ENCODE results near the gene LTO1.

DNA sequence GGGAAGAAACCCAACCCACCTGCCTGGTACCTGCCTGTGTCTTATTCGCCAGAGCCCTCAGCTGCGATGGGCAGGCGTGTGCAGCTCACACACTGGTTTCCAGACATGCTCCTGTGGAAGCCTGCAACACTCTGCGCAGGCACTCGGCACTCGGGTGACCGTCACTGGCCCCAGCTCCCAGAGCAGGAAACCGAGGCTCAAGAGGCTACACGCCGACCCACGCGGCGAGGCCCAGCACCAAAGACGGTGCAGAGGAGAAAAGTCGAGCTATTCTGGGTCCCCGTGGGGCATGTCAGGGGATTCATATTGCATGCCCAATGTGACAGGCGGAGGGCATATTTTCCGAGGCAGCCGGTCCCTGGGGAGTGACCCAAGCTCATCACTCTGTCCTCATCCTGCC is 40.3 kb upstream of the LTO1 start:
- TF ChIP-seq, protein P1, sequence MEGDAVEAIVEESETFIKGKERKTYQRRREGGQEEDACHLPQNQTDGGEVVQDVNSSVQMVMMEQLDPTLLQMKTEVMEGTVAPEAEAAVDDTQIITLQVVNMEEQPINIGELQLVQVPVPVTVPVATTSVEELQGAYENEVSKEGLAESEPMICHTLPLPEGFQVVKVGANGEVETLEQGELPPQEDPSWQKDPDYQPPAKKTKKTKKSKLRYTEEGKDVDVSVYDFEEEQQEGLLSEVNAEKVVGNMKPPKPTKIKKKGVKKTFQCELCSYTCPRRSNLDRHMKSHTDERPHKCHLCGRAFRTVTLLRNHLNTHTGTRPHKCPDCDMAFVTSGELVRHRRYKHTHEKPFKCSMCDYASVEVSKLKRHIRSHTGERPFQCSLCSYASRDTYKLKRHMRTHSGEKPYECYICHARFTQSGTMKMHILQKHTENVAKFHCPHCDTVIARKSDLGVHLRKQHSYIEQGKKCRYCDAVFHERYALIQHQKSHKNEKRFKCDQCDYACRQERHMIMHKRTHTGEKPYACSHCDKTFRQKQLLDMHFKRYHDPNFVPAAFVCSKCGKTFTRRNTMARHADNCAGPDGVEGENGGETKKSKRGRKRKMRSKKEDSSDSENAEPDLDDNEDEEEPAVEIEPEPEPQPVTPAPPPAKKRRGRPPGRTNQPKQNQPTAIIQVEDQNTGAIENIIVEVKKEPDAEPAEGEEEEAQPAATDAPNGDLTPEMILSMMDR (IDR thresholded peaks at IDR 0.05) = no peak
- no peak for TF ChIP-seq POLR2A (IDR thresholded peaks at IDR 0.05)

All from transverse colon (tissue), 3 donors.